ENCODE data around the gene THSD1.
A peak's percentile ranks its signal among the peaks of the same experiment; 100 is the strongest.

The THSD1 gene

DNA sequence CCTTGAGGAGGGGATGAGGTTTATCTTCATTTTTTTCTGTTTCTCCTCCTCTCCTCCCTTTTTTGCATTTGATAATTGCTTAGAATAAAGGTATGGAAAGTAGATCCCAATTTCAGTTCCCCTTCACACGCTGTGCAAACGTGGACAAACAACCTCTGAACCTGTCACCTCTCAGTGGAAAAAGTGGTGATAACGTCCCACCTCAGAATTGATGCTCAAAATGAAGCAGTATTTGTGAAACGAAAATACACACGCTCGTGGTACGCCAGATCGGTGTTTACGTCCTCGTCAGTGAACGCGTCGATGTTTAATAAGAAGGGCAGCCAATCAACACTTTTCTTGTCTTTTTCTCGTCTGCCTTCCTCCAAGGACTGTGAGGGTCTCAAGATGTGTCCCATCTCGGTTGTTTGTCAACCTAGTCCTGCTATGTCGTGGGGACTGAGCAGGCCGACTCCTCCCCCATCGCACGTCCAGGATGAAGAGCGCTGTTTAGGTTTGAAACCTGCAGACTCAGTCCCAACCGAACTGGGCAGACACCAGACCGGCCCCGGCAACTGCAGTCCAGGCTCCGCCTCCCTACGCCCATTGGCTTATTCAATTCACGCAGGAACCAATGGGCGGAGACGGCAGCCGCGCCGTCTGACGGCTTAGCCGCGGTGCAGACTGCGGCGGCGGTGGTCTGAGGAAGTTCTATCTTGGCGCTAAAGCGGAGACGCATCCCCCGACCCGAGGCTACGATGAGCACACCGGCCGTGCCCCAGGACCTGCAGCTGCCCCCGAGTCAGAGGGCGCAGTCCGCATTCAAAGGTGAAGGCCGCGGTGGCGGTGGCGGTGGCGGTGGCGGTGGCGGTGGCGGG is 49.1 kb upstream of the THSD1 start, which contains the start of gene CKAP2 (continued):
- TF ChIP-seq ZNF629 (tag by site-specific recombination; IDR thresholded peaks at IDR 0.05) (peak; percentile 65), SP3 (tag by site-specific recombination; IDR thresholded peaks at IDR 0.05) (peak; percentile 48), ZNF341 (tag by site-specific recombination; IDR thresholded peaks at IDR 0.05; ENCODE audit: low read depth) (peak; percentile 36; the same call in 1 of the 2 replicates), ZNF561 (tag by site-specific recombination; IDR thresholded peaks at IDR 0.05; ENCODE audit: borderline replicate concordance) (peak; percentile 15; the same call in 1 of the 2 replicates), ZNF785 (tag by site-specific recombination; IDR thresholded peaks at IDR 0.05) (no peak), ZNF366 (tag by site-specific recombination; conservative IDR thresholded peaks at IDR 0.05) (peak; percentile 58; the same call in 1 of the 2 replicates)
- TF ChIP-seq, protein P1, sequence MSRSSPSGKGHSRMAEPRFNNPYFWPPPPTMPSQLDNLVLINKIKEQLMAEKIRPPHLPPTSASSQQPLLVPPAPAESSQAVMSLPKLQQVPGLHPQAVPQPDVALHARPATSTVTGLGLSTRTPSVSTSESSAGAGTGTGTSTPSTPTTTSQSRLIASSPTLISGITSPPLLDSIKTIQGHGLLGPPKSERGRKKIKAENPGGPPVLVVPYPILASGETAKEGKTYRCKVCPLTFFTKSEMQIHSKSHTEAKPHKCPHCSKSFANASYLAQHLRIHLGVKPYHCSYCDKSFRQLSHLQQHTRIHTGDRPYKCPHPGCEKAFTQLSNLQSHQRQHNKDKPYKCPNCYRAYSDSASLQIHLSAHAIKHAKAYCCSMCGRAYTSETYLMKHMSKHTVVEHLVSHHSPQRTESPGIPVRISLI (tag by site-specific recombination; IDR thresholded peaks at IDR 0.05): peak; percentile 65; the same call in 1 of the 2 replicates
- TF ChIP-seq, protein P2, sequence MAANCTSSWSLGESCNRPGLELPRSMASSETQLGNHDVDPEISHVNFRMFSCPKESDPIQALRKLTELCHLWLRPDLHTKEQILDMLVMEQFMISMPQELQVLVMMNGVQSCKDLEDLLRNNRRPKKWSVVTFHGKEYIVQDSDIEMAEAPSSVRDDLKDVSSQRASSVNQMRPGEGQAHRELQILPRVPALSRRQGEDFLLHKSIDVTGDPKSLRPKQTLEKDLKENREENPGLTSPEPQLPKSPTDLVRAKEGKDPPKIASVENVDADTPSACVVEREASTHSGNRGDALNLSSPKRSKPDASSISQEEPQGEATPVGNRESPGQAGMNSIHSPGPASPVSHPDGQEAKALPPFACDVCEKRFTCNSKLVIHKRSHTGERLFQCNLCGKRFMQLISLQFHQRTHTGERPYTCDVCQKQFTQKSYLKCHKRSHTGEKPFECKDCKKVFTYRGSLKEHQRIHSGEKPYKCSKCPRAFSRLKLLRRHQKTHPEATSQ (tag by site-specific recombination; IDR thresholded peaks at IDR 0.05): no peak

DNA sequence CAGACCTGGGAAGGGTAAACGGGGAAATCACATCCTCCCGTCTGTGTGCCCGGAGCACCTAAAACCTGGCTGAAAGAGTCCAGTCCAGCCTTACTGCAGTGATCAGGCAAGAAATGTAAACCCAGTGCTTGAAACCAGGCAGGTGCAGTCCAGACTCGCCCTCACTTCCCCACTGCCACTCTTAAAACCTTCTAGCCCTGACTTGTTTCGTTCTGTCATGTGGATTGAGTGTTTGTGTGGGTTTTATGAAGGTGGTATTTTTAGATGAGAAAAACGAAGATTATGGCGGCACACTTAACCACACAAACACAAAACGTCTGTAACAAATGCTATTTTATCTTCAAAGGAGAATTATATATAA is 48.5 kb upstream of the THSD1 start:
- Histone ChIP-seq H3K36me3 (ENCODE audit: control insufficient read depth in 2 of 2, insufficient read depth in 1 of 2, low read length in 2 of 2) (peaks cover 28 to 30% of the 10 kb centered on the region in 2 experiments), H3K27ac (ENCODE audit: extremely low read depth, low read depth, low read length) (no peak overlapping the region), H3K4me3 (ENCODE audit: low read depth, low read length) (peak overlapping the region; percentile 98), H3K4me1 (ENCODE audit: control insufficient read depth, insufficient read depth, low read length) (peaks cover 8% of the 10 kb centered on the region; the same call in 1 of the 2 replicates), H3K9me3 (ENCODE audit: control insufficient read depth, insufficient read depth, low read depth, low read length) (no peaks in the 10 kb centered on the region)
- CTCF ChIA-PET: no interaction called here
- POLR2A ChIA-PET: no interaction called here
- peak; percentile 30 for TF ChIP-seq ZNF600 (tag by site-specific recombination; IDR thresholded peaks at IDR 0.05)
- TF ChIP-seq EGR2 (tag by site-specific recombination; IDR thresholded peaks at IDR 0.05; ENCODE audit: low read depth): peak; percentile 29; the same call in 1 of the 2 replicates
- TF ChIP-seq ZNF623 (tag by site-specific recombination; IDR thresholded peaks at IDR 0.05): no peak
- TF ChIP-seq ZFHX2 (tag by site-specific recombination; conservative IDR thresholded peaks at IDR 0.05): 0 out of 2 replicates have a peak, but pooled peaks have one; percentile 44
- TF ChIP-seq, protein P3, sequence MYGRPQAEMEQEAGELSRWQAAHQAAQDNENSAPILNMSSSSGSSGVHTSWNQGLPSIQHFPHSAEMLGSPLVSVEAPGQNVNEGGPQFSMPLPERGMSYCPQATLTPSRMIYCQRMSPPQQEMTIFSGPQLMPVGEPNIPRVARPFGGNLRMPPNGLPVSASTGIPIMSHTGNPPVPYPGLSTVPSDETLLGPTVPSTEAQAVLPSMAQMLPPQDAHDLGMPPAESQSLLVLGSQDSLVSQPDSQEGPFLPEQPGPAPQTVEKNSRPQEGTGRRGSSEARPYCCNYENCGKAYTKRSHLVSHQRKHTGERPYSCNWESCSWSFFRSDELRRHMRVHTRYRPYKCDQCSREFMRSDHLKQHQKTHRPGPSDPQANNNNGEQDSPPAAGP (tag by site-specific recombination; IDR thresholded peaks at IDR 0.05): no peak
- TF ChIP-seq ZNF555 (tag by site-specific recombination; conservative IDR thresholded peaks at IDR 0.05): no peak
- 0 out of 2 replicates have a peak, but pooled peaks have one; percentile 14 for TF ChIP-seq ZSCAN30 (tag by site-specific recombination; IDR thresholded peaks at IDR 0.05)
- TF ChIP-seq BCL11B (tag by site-specific recombination; IDR thresholded peaks at IDR 0.05; ENCODE audit: low read depth): no peak

DNA sequence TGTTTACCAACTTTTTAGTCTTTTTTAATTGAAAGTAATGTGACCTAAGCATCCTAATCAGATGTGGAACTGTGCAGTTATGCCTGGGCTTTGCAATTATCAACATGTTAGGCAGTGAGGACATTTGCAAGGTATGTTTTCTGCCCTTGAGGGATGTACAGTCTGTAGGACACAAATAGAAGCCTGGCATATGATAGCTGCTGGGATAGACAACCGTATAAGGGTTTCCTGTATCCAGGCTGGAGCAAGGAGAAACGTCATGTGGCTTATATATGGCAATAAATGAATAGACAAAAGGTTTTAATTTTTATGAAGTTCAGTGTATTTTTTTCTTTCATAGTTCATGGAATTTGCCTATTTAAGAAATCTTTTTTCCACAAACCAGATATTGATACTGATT is 46.5 kb upstream of the THSD1 start:
- ChIA-PET CTCF (interaction anchor here (0.7 to 3.8 kb wide), 2 partner anchors 21 to 109 kb away, joined by 3 to 20 read pairs; no protein-coding TSS in a partner anchor), POLR2A (no interaction called here)
- Histone ChIP-seq H3K4me1 (ENCODE audit: control insufficient read depth, insufficient read depth, low read length) (peaks cover 19% of the 10 kb centered on the region), H3K36me3 (ENCODE audit: control insufficient read depth in 2 of 2, insufficient read depth in 1 of 2, low read length in 2 of 2) (peaks cover 9 to 15% of the 10 kb centered on the region in 2 experiments), H3K9me3 (ENCODE audit: control insufficient read depth, insufficient read depth, low read depth, low read length) (no peaks in the 10 kb centered on the region), H3K27ac (ENCODE audit: extremely low read depth, low read depth, low read length) (no peak overlapping the region), H3K4me3 (ENCODE audit: low read depth, low read length) (no peak overlapping the region)
- TF ChIP-seq SETDB1 (IDR thresholded peaks at IDR 0.05; ENCODE audit: insufficient read length, low read length): no peak
- TF ChIP-seq OSR2 (tag by site-specific recombination; IDR thresholded peaks at IDR 0.05): no peak
- no peak for TF ChIP-seq ZNF560 (tag by site-specific recombination; IDR thresholded peaks at IDR 0.05; ENCODE audit: borderline replicate concordance)
- TF ChIP-seq ZFP69B (tag by site-specific recombination; IDR thresholded peaks at IDR 0.05): no peak
- no peak for TF ChIP-seq ZNF654 (tag by site-specific recombination; IDR thresholded peaks at IDR 0.05; ENCODE audit: low read depth)
- TF ChIP-seq, protein P4, sequence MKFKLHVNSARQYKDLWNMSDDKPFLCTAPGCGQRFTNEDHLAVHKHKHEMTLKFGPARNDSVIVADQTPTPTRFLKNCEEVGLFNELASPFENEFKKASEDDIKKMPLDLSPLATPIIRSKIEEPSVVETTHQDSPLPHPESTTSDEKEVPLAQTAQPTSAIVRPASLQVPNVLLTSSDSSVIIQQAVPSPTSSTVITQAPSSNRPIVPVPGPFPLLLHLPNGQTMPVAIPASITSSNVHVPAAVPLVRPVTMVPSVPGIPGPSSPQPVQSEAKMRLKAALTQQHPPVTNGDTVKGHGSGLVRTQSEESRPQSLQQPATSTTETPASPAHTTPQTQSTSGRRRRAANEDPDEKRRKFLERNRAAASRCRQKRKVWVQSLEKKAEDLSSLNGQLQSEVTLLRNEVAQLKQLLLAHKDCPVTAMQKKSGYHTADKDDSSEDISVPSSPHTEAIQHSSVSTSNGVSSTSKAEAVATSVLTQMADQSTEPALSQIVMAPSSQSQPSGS (tag by site-specific recombination; IDR thresholded peaks at IDR 0.05; ENCODE audit: low read depth): no peak
- TF ChIP-seq ZBTB1 (tag by site-specific recombination; IDR thresholded peaks at IDR 0.05): no peak
- TF ChIP-seq ZFP37 (tag by site-specific recombination; IDR thresholded peaks at IDR 0.05): no peak
- TF ChIP-seq, protein P5, sequence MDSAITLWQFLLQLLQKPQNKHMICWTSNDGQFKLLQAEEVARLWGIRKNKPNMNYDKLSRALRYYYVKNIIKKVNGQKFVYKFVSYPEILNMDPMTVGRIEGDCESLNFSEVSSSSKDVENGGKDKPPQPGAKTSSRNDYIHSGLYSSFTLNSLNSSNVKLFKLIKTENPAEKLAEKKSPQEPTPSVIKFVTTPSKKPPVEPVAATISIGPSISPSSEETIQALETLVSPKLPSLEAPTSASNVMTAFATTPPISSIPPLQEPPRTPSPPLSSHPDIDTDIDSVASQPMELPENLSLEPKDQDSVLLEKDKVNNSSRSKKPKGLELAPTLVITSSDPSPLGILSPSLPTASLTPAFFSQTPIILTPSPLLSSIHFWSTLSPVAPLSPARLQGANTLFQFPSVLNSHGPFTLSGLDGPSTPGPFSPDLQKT (IDR thresholded peaks at IDR 0.05; ENCODE audit: borderline replicate concordance, low read depth, low read length): no peak
- no peak for TF ChIP-seq ZNF394 (tag by site-specific recombination; IDR thresholded peaks at IDR 0.05; ENCODE audit: borderline replicate concordance)

All from HEK293 (cell line).